ENCODE data around the gene RABEP1. TPM values are rescaled to one million over a fixed set of nuclear protein-coding genes. Genes with fewer than 3 reads are reported as not detected.

Gene RABEP1
- total and polyA plus RNA-seq, 9 of the 15 experiments (the other 6 are each of a cell fraction or from before 2014, with no cell fraction given): 8.2 to 38.9 (median 30.3) TPM

DNA sequence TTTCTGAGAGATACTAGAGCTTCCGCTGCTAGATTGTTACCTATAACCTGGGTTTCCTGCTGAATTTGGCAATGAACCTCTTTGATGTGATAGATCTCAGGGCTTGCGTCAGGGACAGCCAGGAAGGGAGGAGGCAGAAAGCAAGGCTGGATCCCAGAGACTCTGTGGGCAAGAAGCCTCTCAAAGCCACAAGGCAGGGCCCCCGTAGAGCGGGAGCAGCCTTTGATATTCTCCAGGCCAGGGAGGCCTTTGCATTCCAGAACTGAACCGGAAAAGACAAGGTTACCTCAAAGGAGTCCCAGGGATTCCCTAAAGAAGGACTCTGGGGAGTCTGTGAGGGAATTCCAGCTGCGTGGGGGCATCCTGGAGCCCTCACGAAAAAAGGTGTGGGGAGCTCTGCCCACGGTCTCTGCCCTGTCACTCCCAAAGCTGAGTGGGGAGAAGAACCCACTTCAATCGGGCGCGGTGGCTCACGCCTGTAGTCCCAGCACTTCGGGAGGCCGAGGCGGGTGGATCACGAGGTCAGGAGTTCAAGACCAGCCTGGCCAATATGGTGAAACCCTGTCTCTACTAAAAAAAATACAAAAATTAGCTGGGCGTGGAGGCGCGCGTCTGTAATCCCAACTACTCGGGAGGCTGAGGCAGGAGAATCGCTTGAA lies 33.1 kb upstream of the RABEP1 start:
- DNase-seq (ENCODE audit: extremely low read depth in 1 of 4, low spot score in 3 of 4) (no peak), ATAC-seq (no peak), FAIRE-seq (no peak)
- POLR2A ChIA-PET: no interaction called here
- no TSS peak for BruUV-seq (replicated peaks)
- Histone ChIP-seq H3K4me2 (ENCODE audit: insufficient read depth, low read length) (no peak overlapping the region), H3K27ac (ENCODE audit: extremely low read depth, low read depth, low read length) (no peak overlapping the region), H3K4me3 (no peak overlapping the region), H2AFZ (ENCODE audit: low read depth, low read length) (no peak overlapping the region), H3K79me2 (ENCODE audit: control insufficient read depth, insufficient read depth, low read length) (no peaks in the 10 kb centered on the region), H4K20me1 (replicated peaks; ENCODE audit: control insufficient read depth, insufficient read depth, low read length) (no peaks in the 10 kb centered on the region), H3K27me3 (ENCODE audit: control insufficient read depth in 2 of 2, insufficient read depth in 2 of 2, low read length in 2 of 2) (no peaks in the 10 kb centered on the region; a peak in 1 of 5 replicates), H3K9ac (ENCODE audit: insufficient read depth in 1 of 2, low read depth in 2 of 2, low read length in 2 of 2) (no peak overlapping the region), H3K9me1 (ENCODE audit: control insufficient read depth, insufficient read depth, low read length) (no peaks in the 10 kb centered on the region), H3K4me1 (replicated peaks in 1 of 2; ENCODE audit: control insufficient read depth in 2 of 2, insufficient read depth in 2 of 2, low read length in 2 of 2) (no peaks in the 10 kb centered on the region; a peak in 1 of 5 replicates), H3K36me3 (ENCODE audit: control insufficient read depth, insufficient read depth, low read length) (no peaks in the 10 kb centered on the region), H3K9me3 (replicated peaks; ENCODE audit: control insufficient read depth, insufficient read depth, low read depth, low read length) (no peaks in the 10 kb centered on the region)
- 8% methylated on average over 9 of the region's 22 CpGs for WGBS (ENCODE audit: insufficient coverage, low coverage, missing lambda C conversion rate)
- CTCF ChIA-PET (ENCODE audit: low intra/inter-chr PET ratio): interaction anchor here (1.2 kb wide), 1 partner anchor 190 kb away, joined by 9 read pairs; the partner anchor contains the start of gene C1QBP
- in situ Hi-C loops (cut with MboI): loop anchor here (25.0 kb wide), 1 partner anchor 1188 kb away; the partner anchor contains the start of genes AIPL1 and PIMREG
- intact Hi-C loops (cut with micrococcal nuclease): loop anchor here (1.0 to 5.0 kb wide), 3 partner anchors 58 to 1173 kb away; partner anchors contain the start of gene C1QBP
- no peak for TF ChIP-seq MAFK (IDR thresholded peaks at IDR 0.05; ENCODE audit: low read length)
- TF ChIP-seq, protein P1, sequence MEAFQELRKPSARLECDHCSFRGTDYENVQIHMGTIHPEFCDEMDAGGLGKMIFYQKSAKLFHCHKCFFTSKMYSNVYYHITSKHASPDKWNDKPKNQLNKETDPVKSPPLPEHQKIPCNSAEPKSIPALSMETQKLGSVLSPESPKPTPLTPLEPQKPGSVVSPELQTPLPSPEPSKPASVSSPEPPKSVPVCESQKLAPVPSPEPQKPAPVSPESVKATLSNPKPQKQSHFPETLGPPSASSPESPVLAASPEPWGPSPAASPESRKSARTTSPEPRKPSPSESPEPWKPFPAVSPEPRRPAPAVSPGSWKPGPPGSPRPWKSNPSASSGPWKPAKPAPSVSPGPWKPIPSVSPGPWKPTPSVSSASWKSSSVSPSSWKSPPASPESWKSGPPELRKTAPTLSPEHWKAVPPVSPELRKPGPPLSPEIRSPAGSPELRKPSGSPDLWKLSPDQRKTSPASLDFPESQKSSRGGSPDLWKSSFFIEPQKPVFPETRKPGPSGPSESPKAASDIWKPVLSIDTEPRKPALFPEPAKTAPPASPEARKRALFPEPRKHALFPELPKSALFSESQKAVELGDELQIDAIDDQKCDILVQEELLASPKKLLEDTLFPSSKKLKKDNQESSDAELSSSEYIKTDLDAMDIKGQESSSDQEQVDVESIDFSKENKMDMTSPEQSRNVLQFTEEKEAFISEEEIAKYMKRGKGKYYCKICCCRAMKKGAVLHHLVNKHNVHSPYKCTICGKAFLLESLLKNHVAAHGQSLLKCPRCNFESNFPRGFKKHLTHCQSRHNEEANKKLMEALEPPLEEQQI (IDR thresholded peaks at IDR 0.05): no peak
- TF ChIP-seq ZNF76 (CRISPR knock-in tag; IDR thresholded peaks at IDR 0.05; ENCODE audit: borderline replicate concordance): no peak
- no peak for TF ChIP-seq TAF1 (IDR thresholded peaks at IDR 0.05; ENCODE audit: control insufficient read depth, extremely low read depth, insufficient read depth, low read length, severe bottlenecking)
- no peak for TF ChIP-seq ZBTB1 (CRISPR knock-in tag; IDR thresholded peaks at IDR 0.05; ENCODE audit: borderline replicate concordance, low read depth)
- no peak for TF ChIP-seq XRCC4 (IDR thresholded peaks at IDR 0.05; ENCODE audit: extremely low read depth, insufficient read depth, insufficient read length)
- TF ChIP-seq TAF9B (IDR thresholded peaks at IDR 0.05; ENCODE audit: partially characterized antibody): no peak
- TF ChIP-seq SMAD4 (CRISPR knock-in tag; conservative IDR thresholded peaks at IDR 0.05): no peak
- no peak for TF ChIP-seq CHD2 (IDR thresholded peaks at IDR 0.05; ENCODE audit: low read depth, low read length)
- TF ChIP-seq NRF1 (conservative IDR thresholded peaks at IDR 0.05 in 1 of 2, IDR thresholded peaks at IDR 0.05 in 1 of 2): no peak
- TF ChIP-seq, protein P2, sequence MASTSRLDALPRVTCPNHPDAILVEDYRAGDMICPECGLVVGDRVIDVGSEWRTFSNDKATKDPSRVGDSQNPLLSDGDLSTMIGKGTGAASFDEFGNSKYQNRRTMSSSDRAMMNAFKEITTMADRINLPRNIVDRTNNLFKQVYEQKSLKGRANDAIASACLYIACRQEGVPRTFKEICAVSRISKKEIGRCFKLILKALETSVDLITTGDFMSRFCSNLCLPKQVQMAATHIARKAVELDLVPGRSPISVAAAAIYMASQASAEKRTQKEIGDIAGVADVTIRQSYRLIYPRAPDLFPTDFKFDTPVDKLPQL (IDR thresholded peaks at IDR 0.05; ENCODE audit: extremely low read depth, insufficient read length): no peak
- TF ChIP-seq, protein P3, sequence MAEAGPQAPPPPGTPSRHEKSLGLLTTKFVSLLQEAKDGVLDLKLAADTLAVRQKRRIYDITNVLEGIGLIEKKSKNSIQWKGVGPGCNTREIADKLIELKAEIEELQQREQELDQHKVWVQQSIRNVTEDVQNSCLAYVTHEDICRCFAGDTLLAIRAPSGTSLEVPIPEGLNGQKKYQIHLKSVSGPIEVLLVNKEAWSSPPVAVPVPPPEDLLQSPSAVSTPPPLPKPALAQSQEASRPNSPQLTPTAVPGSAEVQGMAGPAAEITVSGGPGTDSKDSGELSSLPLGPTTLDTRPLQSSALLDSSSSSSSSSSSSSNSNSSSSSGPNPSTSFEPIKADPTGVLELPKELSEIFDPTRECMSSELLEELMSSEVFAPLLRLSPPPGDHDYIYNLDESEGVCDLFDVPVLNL (CRISPR knock-in tag; IDR thresholded peaks at IDR 0.05; ENCODE audit: low read depth): no peak
- TF ChIP-seq, protein P4, sequence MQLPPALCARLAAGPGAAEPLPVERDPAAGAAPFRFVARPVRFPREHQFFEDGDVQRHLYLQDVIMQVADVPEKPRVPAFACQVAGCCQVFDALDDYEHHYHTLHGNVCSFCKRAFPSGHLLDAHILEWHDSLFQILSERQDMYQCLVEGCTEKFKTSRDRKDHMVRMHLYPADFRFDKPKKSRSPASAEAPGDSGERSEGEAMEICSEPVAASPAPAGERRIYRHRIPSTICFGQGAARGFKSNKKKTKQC (CRISPR knock-in tag; IDR thresholded peaks at IDR 0.05): no peak
- TF ChIP-seq IFI16 (CRISPR knock-in tag; IDR thresholded peaks at IDR 0.05): no peak

Data from K562 (cell line).